ENCODE results near the gene EFNA1. TPM values are rescaled to one million over a fixed set of nuclear protein-coding genes. Genes with fewer than 3 reads are reported as not detected.
"Not testable (repeated sequence)": the region's sequence is repeated elsewhere in the genome, so short reads cannot be mapped to it uniquely, and the experiment has no call there.

EFNA1 gene
- total RNA-seq, 1 donor from 2014 or later: 26.1 TPM

- Mint-ChIP-seq H3K27ac (no peak overlapping the region), H3K36me3 (no peaks in the 10 kb centered on the region), H3K9me3 (no peaks in the 10 kb centered on the region), H3K27me3 (peaks cover 19% of the 10 kb centered on the region), H3K4me1 (ENCODE audit: unreplicated experiment) (no peaks in the 10 kb centered on the region), H3K4me3 (no peak overlapping the region)
- no peak for DNase-seq (ENCODE audit: extremely low spot score, unreplicated experiment)
- no peak for TF ChIP-seq CTCF (conservative IDR thresholded peaks at IDR 0.05)
Measured at GRCh38 chr1:155158991-155159390, 31.3 kb downstream of the EFNA1 start.

- Mint-ChIP-seq H3K36me3 (no peaks in the 10 kb centered on the region), H3K4me1 (ENCODE audit: unreplicated experiment) (no peaks in the 10 kb centered on the region), H3K4me3 (no peak overlapping the region), H3K27ac (no peak overlapping the region), H3K27me3 (peaks cover 17% of the 10 kb centered on the region), H3K9me3 (no peaks in the 10 kb centered on the region)
- DNase-seq (ENCODE audit: extremely low spot score, unreplicated experiment): no peak
- TF ChIP-seq CTCF (conservative IDR thresholded peaks at IDR 0.05): no peak
Measured at GRCh38 chr1:155160128-155160527, 32.5 kb downstream of the EFNA1 start.

- H3K4me3 Mint-ChIP-seq; H3K9me3 Mint-ChIP-seq; H3K27ac Mint-ChIP-seq; DNase-seq (ENCODE audit: extremely low spot score, unreplicated experiment); H3K36me3 Mint-ChIP-seq; H3K4me1 Mint-ChIP-seq (ENCODE audit: unreplicated experiment): not testable (repeated sequence)
- H3K27me3 Mint-ChIP-seq: peaks cover 11% of the 10 kb centered on the region
Measured at GRCh38 chr1:155162631-155163030, 35.0 kb downstream of the EFNA1 start.

- not testable (repeated sequence) for DNase-seq (ENCODE audit: extremely low spot score, unreplicated experiment); H3K9me3 Mint-ChIP-seq; H3K27ac Mint-ChIP-seq; H3K4me3 Mint-ChIP-seq; H3K36me3 Mint-ChIP-seq; H3K4me1 Mint-ChIP-seq (ENCODE audit: unreplicated experiment)
- H3K27me3 Mint-ChIP-seq: peaks cover 14% of the 10 kb centered on the region
Measured at GRCh38 chr1:155163785-155164184, 36.1 kb downstream of the EFNA1 start.

GRCh38 chr1:155164625-155165024 is 36.9 kb downstream of the EFNA1 start:
- not testable (repeated sequence) for H3K27ac Mint-ChIP-seq; H3K27me3 Mint-ChIP-seq; DNase-seq (ENCODE audit: extremely low spot score, unreplicated experiment); H3K4me3 Mint-ChIP-seq; H3K36me3 Mint-ChIP-seq; H3K9me3 Mint-ChIP-seq; H3K4me1 Mint-ChIP-seq (ENCODE audit: unreplicated experiment)

GRCh38 chr1:155166051-155166470 is 38.4 kb downstream of the EFNA1 start:
- peaks cover 5% of the 10 kb centered on the region for H3K36me3 Mint-ChIP-seq
- peaks cover 3% of the 10 kb centered on the region for H3K27me3 Mint-ChIP-seq
- H3K9me3 Mint-ChIP-seq: no peaks in the 10 kb centered on the region
- DNase-seq (ENCODE audit: extremely low spot score, unreplicated experiment): no peak
- TF ChIP-seq CTCF (conservative IDR thresholded peaks at IDR 0.05): no peak
- H3K4me3 Mint-ChIP-seq: no peak overlapping the region
- peaks cover 7% of the 10 kb centered on the region for H3K4me1 Mint-ChIP-seq (ENCODE audit: unreplicated experiment)
- no peak overlapping the region for H3K27ac Mint-ChIP-seq

GRCh38 chr1:155166471-155167165 is 38.9 kb downstream of the EFNA1 start:
- Mint-ChIP-seq H3K27me3 (peaks cover 3% of the 10 kb centered on the region), H3K4me3 (no peak overlapping the region)
- DNase-seq (ENCODE audit: extremely low spot score, unreplicated experiment): no peak

More at GRCh38 chr1:155166471-155167165, 38.9 kb downstream of the EFNA1 start:
- no peak for TF ChIP-seq CTCF (conservative IDR thresholded peaks at IDR 0.05)
- Mint-ChIP-seq H3K9me3 (no peaks in the 10 kb centered on the region), H3K36me3 (peaks cover 5% of the 10 kb centered on the region), H3K4me1 (ENCODE audit: unreplicated experiment) (peaks cover 7% of the 10 kb centered on the region), H3K27ac (no peak overlapping the region)
